Gastrocnemius medialis (tissue), 4 donors: Measurements from ENCODE around the gene PRXL2C. TPM values are rescaled to one million over a fixed set of nuclear protein-coding genes. Genes with fewer than 3 reads are reported as not detected.
A peak's percentile ranks its signal among the peaks of the same experiment; 100 is the strongest.
"Not testable (repeated sequence)": the region's sequence is repeated elsewhere in the genome, so short reads cannot be mapped to it uniquely, and the experiment has no call there.

Source experiments
- ATAC-seq, 2 donors: fragments of 150-250 bp; one replicate each; pipeline ENCODE4 v1.9.1; 2016
- DNase-seq, 2 donors: peaks; one replicate each; pipeline ENCODE4 v3.0.0-alpha.2; 2019
- H3K27ac ChIP-seq, 4 donors: fragments of 200-600 bp; sonication (generic); 1 replicate in 1 of 4; 2 replicates in 3 of 4; pipeline ENCODE4 v1.5.1; 2016 to 2018; ENCODE audit warnings: mild to moderate bottlenecking in 2 of 4, moderate library complexity in 1 of 4
- H3K27me3 ChIP-seq, 3 donors: fragments of 200-600 bp; sonication (generic) in 2 of 3; 1 replicate in 1 of 3; 2 replicates in 2 of 3; pipeline versions ENCODE4 v1.5.1 to v1.6.0; 2016 to 2019; ENCODE audit warnings: mild to moderate bottlenecking in 1 of 3, moderate library complexity in 1 of 3
- H3K36me3 ChIP-seq, 2 donors: fragments of 200-600 bp; sonication (generic) in 1 of 2; one replicate each; pipeline ENCODE4 v1.5.1; 2017 to 2018
- H3K4me1 ChIP-seq, 2 donors: fragments of 200-600 bp; sonication (generic) in 1 of 2; one replicate each; pipeline ENCODE4 v1.5.1; 2016 to 2017; ENCODE audit warnings: mild to moderate bottlenecking in 2 of 2
- H3K4me3 ChIP-seq, 4 donors: fragments of 200-600 bp; sonication (generic) in 3 of 4; 1 replicate in 1 of 4; 2 replicates in 3 of 4; pipeline ENCODE4 v1.5.1; 2016 to 2019; ENCODE audit warnings: mild to moderate bottlenecking in 2 of 4
- H3K9me3 ChIP-seq, 3 donors: fragments of 200-600 bp; sonication (generic) in 2 of 3; 1 replicate in 1 of 3; 2 replicates in 2 of 3; pipeline ENCODE4 v1.5.1; 2016 to 2019
- POLR2A ChIP-seq, 2 donors: fragments of 450-650 bp; IDR thresholded peaks; one replicate each; pipeline ENCODE4 v1.6.1; 2017; ENCODE audit warnings: antibody characterized with exemption in 2 of 2, mild to moderate bottlenecking in 2 of 2, moderate library complexity in 2 of 2
- in situ Hi-C, 4 donors: fragments of 200-750 bp; cut with MboI; loops; one replicate each; pipeline versions ENCODE4 v1.15.0 to v1.8.0; 2017; ENCODE audit warnings: low sequenced_read_pairs in 4 of 4
- intact Hi-C: fragments of 100-400 bp; cut with DNase I; formaldehyde crosslinking; loops from one replicate; pipeline ENCODE4 v1.15.1; 2023; ENCODE audit warnings: low total_unique reads
- total RNA-seq, 4 donors: library from RNA; depleted of rRNA; stranded (reverse); fragments of >200 nt; gene quantifications; one replicate each; pipeline versions ENCODE4 v1.1.0 to v1.2.3, GENCODE V29; 2016
- TF ChIP-seq, protein P1 (sequence below), 5 experiments: fragments of 450-650 bp in 3 of 5; fragments of 200-600 bp in 2 of 5; sonication (generic) in 2 of 5; IDR thresholded peaks in 4 of 5; conservative IDR thresholded peaks in 1 of 5; 1 replicate in 4 of 5; 2 replicates in 1 of 5; pipeline ENCODE4 v1.5.1; 2016 to 2019; ENCODE audit warnings: antibody characterized with exemption in 5 of 5, mild to moderate bottlenecking in 3 of 5, moderate library complexity in 3 of 5

PRXL2C gene, protein sequence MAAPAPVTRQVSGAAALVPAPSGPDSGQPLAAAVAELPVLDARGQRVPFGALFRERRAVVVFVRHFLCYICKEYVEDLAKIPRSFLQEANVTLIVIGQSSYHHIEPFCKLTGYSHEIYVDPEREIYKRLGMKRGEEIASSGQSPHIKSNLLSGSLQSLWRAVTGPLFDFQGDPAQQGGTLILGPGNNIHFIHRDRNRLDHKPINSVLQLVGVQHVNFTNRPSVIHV
- 10 to 100 TPM; 16.9 to 29.4 (median 23.8) TPM for total RNA-seq

DNA sequence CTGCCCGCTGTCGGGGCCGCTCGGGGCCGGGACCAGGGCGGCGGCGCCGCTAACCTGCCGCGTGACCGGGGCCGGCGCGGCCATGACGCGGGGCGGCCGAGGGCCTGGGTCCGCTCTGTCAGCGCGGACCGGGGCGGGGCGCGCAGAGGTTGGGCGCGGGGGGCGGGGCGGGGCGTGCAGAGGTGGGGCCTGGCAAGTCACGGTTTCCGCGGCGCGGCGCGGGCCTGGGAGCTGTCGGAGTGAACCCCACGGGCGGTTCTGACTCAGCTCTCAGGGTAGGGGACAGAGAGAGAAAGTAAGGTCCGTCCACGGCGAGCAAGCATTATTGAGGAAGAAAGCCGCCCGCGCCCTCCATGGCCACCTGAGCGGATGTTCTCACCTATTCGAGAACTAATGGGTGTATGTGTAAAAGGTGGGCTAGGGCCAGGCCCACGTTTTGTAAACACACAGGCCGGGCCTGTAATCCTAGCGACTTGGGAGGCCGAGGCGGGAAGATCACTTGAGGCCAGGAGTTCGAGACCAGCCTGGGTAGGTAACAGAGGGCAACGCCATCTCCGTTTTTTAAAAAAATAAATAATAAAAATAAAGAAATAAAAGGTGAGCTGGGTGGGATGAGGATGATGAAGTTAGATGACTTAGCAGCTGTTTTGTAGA lies at the start of gene PRXL2C:
Gene PRXL2C, minus strand, starts transcription at position 120 of the 654 bp plus-strand sequence. Its CDS starts 36 bp downstream, at position 84.
- H3K4me1 ChIP-seq: peaks cover 8 to 18% of the 10 kb centered on the region in 2 donors
- peak within 1 kb of the TSS; percentile 65 to 74 (median 71) for H3K4me3 ChIP-seq
- in situ Hi-C loops: loop anchor here in 2 of 4 donors (10.0 to 25.0 kb wide), 2 partner anchors 51 to 318 kb away; no protein-coding TSS in a partner anchor
- intact Hi-C loops: loop anchor here (1.0 to 10.0 kb wide), 4 partner anchors 37 to 237 kb away; partner anchors contain the start of genes CDC14B, HABP4 and ZNF367
- H3K36me3 ChIP-seq: no peaks in the 10 kb centered on the region
- no peaks in the 10 kb centered on the region for H3K9me3 ChIP-seq
- ATAC-seq (peak; percentile 83), DNase-seq (peak; percentile 71 to 83)
- peak within 1 kb of the TSS; percentile 93 to 96 (median 95) for H3K27ac ChIP-seq
- no peaks in the 10 kb centered on the region for H3K27me3 ChIP-seq
- TF ChIP-seq, protein P1, sequence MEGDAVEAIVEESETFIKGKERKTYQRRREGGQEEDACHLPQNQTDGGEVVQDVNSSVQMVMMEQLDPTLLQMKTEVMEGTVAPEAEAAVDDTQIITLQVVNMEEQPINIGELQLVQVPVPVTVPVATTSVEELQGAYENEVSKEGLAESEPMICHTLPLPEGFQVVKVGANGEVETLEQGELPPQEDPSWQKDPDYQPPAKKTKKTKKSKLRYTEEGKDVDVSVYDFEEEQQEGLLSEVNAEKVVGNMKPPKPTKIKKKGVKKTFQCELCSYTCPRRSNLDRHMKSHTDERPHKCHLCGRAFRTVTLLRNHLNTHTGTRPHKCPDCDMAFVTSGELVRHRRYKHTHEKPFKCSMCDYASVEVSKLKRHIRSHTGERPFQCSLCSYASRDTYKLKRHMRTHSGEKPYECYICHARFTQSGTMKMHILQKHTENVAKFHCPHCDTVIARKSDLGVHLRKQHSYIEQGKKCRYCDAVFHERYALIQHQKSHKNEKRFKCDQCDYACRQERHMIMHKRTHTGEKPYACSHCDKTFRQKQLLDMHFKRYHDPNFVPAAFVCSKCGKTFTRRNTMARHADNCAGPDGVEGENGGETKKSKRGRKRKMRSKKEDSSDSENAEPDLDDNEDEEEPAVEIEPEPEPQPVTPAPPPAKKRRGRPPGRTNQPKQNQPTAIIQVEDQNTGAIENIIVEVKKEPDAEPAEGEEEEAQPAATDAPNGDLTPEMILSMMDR (IDR thresholded peaks at IDR 0.05 in 4 of 5, conservative IDR thresholded peaks at IDR 0.05 in 1 of 5): no peak
- TF ChIP-seq POLR2A (IDR thresholded peaks at IDR 0.05): peak in 1 of 2 donors; percentile 42

DNA sequence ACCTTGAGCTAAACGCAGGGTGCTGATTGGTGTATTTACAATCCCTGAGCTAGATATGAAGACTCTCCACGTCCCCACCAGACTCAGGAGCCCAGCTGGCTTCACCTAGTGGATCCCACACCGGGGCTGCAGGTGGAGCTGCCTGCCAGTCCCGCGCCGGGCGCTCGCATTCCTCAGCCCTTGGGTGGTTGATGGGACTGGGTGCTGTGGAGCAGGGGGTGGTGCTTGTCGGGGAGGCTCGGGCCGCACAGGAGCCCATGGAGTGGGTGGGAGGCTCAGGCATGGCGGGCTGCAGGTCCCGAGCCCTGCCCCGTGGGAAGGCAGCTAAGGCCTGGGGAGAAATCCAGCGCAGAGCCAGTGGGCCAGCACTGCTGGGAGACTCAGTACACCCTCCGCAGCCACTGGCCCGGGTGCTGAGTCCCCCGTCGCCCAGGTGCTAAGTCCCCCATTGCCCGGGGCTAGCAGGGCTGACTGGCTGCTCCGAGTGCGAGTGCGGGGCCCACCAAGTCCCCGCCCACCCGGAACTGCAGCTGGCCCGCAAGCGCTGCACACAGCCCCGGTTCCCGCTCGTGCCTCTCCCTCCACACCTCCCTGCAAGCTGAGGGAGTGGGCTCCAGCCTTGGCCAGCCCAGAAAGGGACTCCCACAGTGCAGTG lies 45.7 kb upstream of the PRXL2C start:
- H3K27ac ChIP-seq, intact Hi-C loops, H3K4me1 ChIP-seq, H3K4me3 ChIP-seq, H3K27me3 ChIP-seq, in situ Hi-C loops, H3K36me3 ChIP-seq, ATAC-seq, DNase-seq, H3K9me3 ChIP-seq: not testable (repeated sequence)

DNA sequence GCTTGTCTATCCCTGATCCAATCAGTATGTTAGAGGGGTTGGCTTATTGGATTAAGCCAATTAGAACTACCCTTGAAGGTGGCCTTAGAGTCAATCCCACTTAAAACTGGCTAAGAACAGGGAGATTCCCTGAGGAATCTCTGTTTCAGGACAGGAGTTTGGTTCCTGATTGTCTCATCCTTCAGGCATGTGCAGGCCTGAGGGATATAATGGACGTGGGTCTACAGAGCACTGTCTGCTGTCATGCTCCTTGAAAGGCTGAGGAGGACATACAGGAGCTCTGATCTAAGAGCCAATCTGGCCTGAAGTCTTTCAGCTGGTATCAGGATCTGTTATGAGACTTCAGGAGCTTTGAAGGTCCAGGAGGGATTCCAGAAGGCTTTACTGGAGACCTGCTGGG lies 36.2 kb upstream of the PRXL2C start:
- H3K4me3 ChIP-seq: no peak overlapping the region
- in situ Hi-C loops: no loop called here
- no peaks in the 10 kb centered on the region for H3K9me3 ChIP-seq
- ATAC-seq: no peak
- H3K4me1 ChIP-seq: no peaks in the 10 kb centered on the region
- no peaks in the 10 kb centered on the region for H3K36me3 ChIP-seq
- no peak for DNase-seq
- TF ChIP-seq, protein P1 (IDR thresholded peaks at IDR 0.05 in 4 of 5, conservative IDR thresholded peaks at IDR 0.05 in 1 of 5): no peak
- no peak for TF ChIP-seq POLR2A (IDR thresholded peaks at IDR 0.05)
- H3K27ac ChIP-seq: no peak overlapping the region
- no peaks in the 10 kb centered on the region for H3K27me3 ChIP-seq
- intact Hi-C loops: no loop called here

DNA sequence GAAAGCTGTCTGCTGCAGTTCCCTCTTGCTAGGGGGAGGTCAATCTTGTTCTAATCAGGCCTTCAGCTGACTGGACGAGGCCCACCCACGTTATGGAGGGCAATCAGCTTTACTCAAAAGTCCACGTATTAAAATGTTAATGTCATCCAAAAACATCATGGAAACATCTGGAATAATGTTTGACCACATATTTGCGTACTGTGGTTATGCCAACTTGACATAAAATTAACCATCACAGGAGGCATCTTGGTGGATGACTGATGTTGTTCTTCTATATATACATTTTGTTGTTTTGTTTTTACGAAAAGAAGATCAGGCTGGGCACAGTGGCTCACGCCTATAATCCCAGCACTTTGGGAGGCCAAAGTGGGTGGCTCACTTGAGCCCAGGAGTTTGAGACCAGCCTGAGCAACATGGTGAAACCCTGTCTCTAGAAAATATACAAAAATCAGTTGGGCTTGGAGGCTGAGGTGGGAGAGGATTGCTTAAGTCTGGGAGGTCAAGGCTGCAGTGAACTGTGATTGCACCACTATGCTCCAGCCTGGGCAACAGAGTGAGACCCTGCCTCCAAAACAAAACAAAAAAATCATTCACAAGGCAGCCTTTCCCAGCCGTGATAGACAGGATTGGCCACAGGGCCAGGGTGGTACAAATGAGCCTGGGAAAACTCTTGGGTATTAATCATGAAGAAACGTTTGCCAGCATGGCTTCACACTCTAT lies 33.8 kb upstream of the PRXL2C start:
- no peak for DNase-seq
- no peaks in the 10 kb centered on the region for H3K4me1 ChIP-seq
- intact Hi-C loops: loop anchor here (5.0 kb wide), 2 partner anchors 88 to 163 kb away; partner anchors contain the start of genes ZNF510 and ZNF782
- in situ Hi-C loops: no loop called here
- H3K27ac ChIP-seq: peak overlapping the region in 2 of 4 donors; percentile 26 to 41
- H3K9me3 ChIP-seq: no peaks in the 10 kb centered on the region
- no peak overlapping the region for H3K4me3 ChIP-seq
- H3K27me3 ChIP-seq: no peaks in the 10 kb centered on the region
- no peak for TF ChIP-seq POLR2A (IDR thresholded peaks at IDR 0.05)
- TF ChIP-seq, protein P1 (IDR thresholded peaks at IDR 0.05 in 4 of 5, conservative IDR thresholded peaks at IDR 0.05 in 1 of 5): no peak
- no peak for ATAC-seq
- no peaks in the 10 kb centered on the region for H3K36me3 ChIP-seq
